Natural killer cell (primary cell): ENCODE data around the gene ZMIZ1. TPM values are rescaled to one million over a fixed set of nuclear protein-coding genes. Genes with fewer than 3 reads are reported as not detected.

Experiments
- ATAC-seq, 3 donors: fragments of 150-1000 bp in 2 of 3; fragments of 200-7000 bp in 1 of 3; cut with Tn5 transposase; 1 replicate in 1 of 3; 2 replicates in 2 of 3; pipeline ENCODE4 v1.10.0; 2021; ENCODE audit warnings: mild to moderate bottlenecking in 2 of 3, moderate library complexity in 2 of 3
- DNase-seq, 2 donors: peaks; one replicate each; pipeline versions ENCODE4 v3.0.0 to v3.0.0-alpha.2; 2013 to 2021; ENCODE audit warnings: mixed read lengths in 1 of 2
- H3K27ac ChIP-seq: one replicate; pipeline ENCODE4 v1.5.1; 2013; ENCODE audit warnings: mild to moderate bottlenecking, low read length
- H3K27me3 ChIP-seq: one replicate; pipeline ENCODE4 v1.6.1; 2013; ENCODE audit warnings: low read length; ENCODE audit not compliant: control insufficient read depth, insufficient read depth
- H3K36me3 ChIP-seq: one replicate; pipeline ENCODE4 v1.6.1; 2013; ENCODE audit warnings: low read length; ENCODE audit not compliant: control insufficient read depth, insufficient read depth
- H3K4me1 ChIP-seq: one replicate; pipeline ENCODE4 v1.6.1; 2013; ENCODE audit warnings: low read length; ENCODE audit not compliant: control insufficient read depth, insufficient read depth
- H3K4me3 ChIP-seq: one replicate; pipeline ENCODE4 v1.5.1; 2013; ENCODE audit warnings: low read length
- H3K9me3 ChIP-seq: one replicate; pipeline ENCODE4 v1.6.1; 2013; ENCODE audit warnings: low read length; ENCODE audit not compliant: control insufficient read depth, insufficient read depth
- H3K27ac Mint-ChIP-seq, 2 donors: one replicate each; pipeline ENCODE4 v1.8.0; 2022; ENCODE audit warnings: mild to moderate bottlenecking in 2 of 2, mixed read lengths in 2 of 2, moderate library complexity in 1 of 2
- H3K27me3 Mint-ChIP-seq, 2 donors: one replicate each; pipeline ENCODE4 v1.8.0; 2022; ENCODE audit warnings: low read depth in 2 of 2, mixed read lengths in 2 of 2
- H3K36me3 Mint-ChIP-seq: one replicate; pipeline ENCODE4 v1.8.0; 2022; ENCODE audit warnings: mixed read lengths
- H3K4me1 Mint-ChIP-seq, 2 donors: one replicate each; pipeline ENCODE4 v1.8.0; 2022; ENCODE audit warnings: mixed read lengths in 2 of 2
- H3K4me3 Mint-ChIP-seq: one replicate; pipeline ENCODE4 v1.8.0; 2022; ENCODE audit warnings: mild to moderate bottlenecking, moderate library complexity, mixed read lengths
- H3K9me3 Mint-ChIP-seq, 2 donors: one replicate each; pipeline ENCODE4 v1.8.0; 2022; ENCODE audit warnings: mixed read lengths in 2 of 2
- CTCF ChIP-seq: fragments of 200-600 bp; IDR thresholded peaks from one replicate; pipeline ENCODE4 v1.8.0; 2022; ENCODE audit warnings: antibody characterized with exemption
- WGBS: methylation state at CpG from one replicate; pipeline ENCODE4 v1.1.7; 2013; ENCODE audit warnings: missing lambda C conversion rate; ENCODE audit not compliant: insufficient coverage; 5-methylcytosine and 5-hydroxymethylcytosine counted together
- intact Hi-C: fragments of 100-400 bp; cut with micrococcal nuclease; formaldehyde crosslinking; loops from one replicate; pipeline ENCODE4 v1.14.2; 2022
- total RNA-seq, 4 donors: library from RNA; stranded (reverse); fragments of 120-200 nt in 1 of 4; gene quantifications; one replicate each; pipeline versions ENCODE4 v1.2.3 to v1.2.4, GENCODE V29; 2013 to 2022

ZMIZ1 gene
- total RNA-seq, 3 donors from 2014 or later (not counting 1 experiment from before 2014, with no cell fraction given): 36.5 to 51.5 (median 37.9) TPM

- H3K36me3 Mint-ChIP-seq: no peaks in the 10 kb centered on the region
- no peak overlapping the region for H3K27ac Mint-ChIP-seq
- Histone ChIP-seq H3K27ac (no peak overlapping the region), H3K27me3 (no peaks in the 10 kb centered on the region), H3K36me3 (peaks cover 16% of the 10 kb centered on the region), H3K4me1 (peaks cover 53% of the 10 kb centered on the region), H3K4me3 (no peak overlapping the region), H3K9me3 (no peaks in the 10 kb centered on the region)
- WGBS: 87% methylated on average over 31 of the region's 32 CpGs
- no peak for TF ChIP-seq CTCF
- H3K4me3 Mint-ChIP-seq: no peak overlapping the region
- H3K4me1 Mint-ChIP-seq: peaks cover 27 to 41% of the 10 kb centered on the region in 2 donors
- intact Hi-C loops: no loop called here
- no peaks in the 10 kb centered on the region for H3K27me3 Mint-ChIP-seq
- H3K9me3 Mint-ChIP-seq: no peaks in the 10 kb centered on the region
- DNase-seq: no peak
- no peak for ATAC-seq
Observed at GRCh38 chr10:79274279-79275104, 205.7 kb downstream of the ZMIZ1 start.

- H3K27me3 ChIP-seq: no peaks in the 10 kb centered on the region
- no peak for TF ChIP-seq CTCF
- Mint-ChIP-seq H3K4me1 (peaks cover 21 to 35% of the 10 kb centered on the region in 2 donors), H3K27ac (no peak overlapping the region), H3K36me3 (no peaks in the 10 kb centered on the region), H3K27me3 (no peaks in the 10 kb centered on the region), H3K4me3 (no peak overlapping the region), H3K9me3 (no peaks in the 10 kb centered on the region)
- H3K9me3 ChIP-seq: no peaks in the 10 kb centered on the region
- H3K36me3 ChIP-seq: peaks cover 16% of the 10 kb centered on the region
- intact Hi-C loops: no loop called here
- H3K4me1 ChIP-seq: peaks cover 47% of the 10 kb centered on the region
- no peak overlapping the region for H3K27ac ChIP-seq
- H3K4me3 ChIP-seq: no peak overlapping the region
- no peak for DNase-seq
- no peak for ATAC-seq
- 91% methylated on average over 3 of the region's 3 CpGs for WGBS
Observed at GRCh38 chr10:79275105-79275430, 206.3 kb downstream of the ZMIZ1 start.

- Histone ChIP-seq H3K4me1 (peaks cover 43% of the 10 kb centered on the region), H3K27ac (no peak overlapping the region), H3K36me3 (peaks cover 19% of the 10 kb centered on the region), H3K4me3 (no peak overlapping the region), H3K27me3 (no peaks in the 10 kb centered on the region), H3K9me3 (no peaks in the 10 kb centered on the region)
- Mint-ChIP-seq H3K9me3 (no peaks in the 10 kb centered on the region), H3K4me3 (no peak overlapping the region), H3K36me3 (peaks cover under 1% of the 10 kb centered on the region), H3K4me1 (peaks cover 17 to 33% of the 10 kb centered on the region in 2 donors), H3K27ac (no peak overlapping the region), H3K27me3 (no peaks in the 10 kb centered on the region)
- intact Hi-C loops: no loop called here
- no peak for ATAC-seq
- 93% methylated on average over 10 of the region's 10 CpGs for WGBS
- DNase-seq: no peak
- no peak for TF ChIP-seq CTCF
Observed at GRCh38 chr10:79275431-79275851, 206.7 kb downstream of the ZMIZ1 start.
